Neural progenitor cell (in vitro differentiated cells): Measurements from ENCODE around the gene CATSPERZ. TPM values are rescaled to one million over a fixed set of nuclear protein-coding genes. Genes with fewer than 3 reads are reported as not detected.

Experiments
- DNase-seq: peaks from one replicate; pipeline ENCODE4 v3.0.0-alpha.2; 2016; ENCODE audit warnings: low spot score
- H2AFZ ChIP-seq: fragments of 200-600 bp; sonication (generic); replicated peaks from 2 replicates; pipeline ENCODE4 v1.6.1; 2016; ENCODE audit warnings: antibody characterized with exemption
- H3F3A ChIP-seq: fragments of 200-600 bp; sonication (generic); 2 replicates; pipeline ENCODE4 v1.6.1; 2016; ENCODE audit warnings: antibody characterized with exemption, low read depth
- H3K27ac ChIP-seq: fragments of 200-600 bp; sonication (generic); 2 replicates; pipeline ENCODE4 v1.5.1; 2016; ENCODE audit warnings: mild to moderate bottlenecking
- H3K27me3 ChIP-seq: fragments of 200-600 bp; sonication (generic); 2 replicates; pipeline ENCODE4 v1.6.1; 2016; ENCODE audit warnings: mild to moderate bottlenecking, moderate library complexity
- H3K36me3 ChIP-seq: fragments of 200-600 bp; sonication (generic); 2 replicates; pipeline ENCODE4 v1.5.1; 2016
- H3K4me1 ChIP-seq: fragments of 200-600 bp; sonication (generic); 2 replicates; pipeline ENCODE4 v1.6.1; 2016; ENCODE audit warnings: mixed run types
- H3K4me2 ChIP-seq: fragments of 200-600 bp; sonication (generic); 2 replicates; pipeline ENCODE4 v1.6.1; 2016
- H3K4me3 ChIP-seq: fragments of 200-600 bp; sonication (generic); 2 replicates; pipeline ENCODE4 v1.5.1; 2016
- H3K79me2 ChIP-seq: fragments of 200-600 bp; sonication (generic); 2 replicates; pipeline ENCODE4 v1.6.1; 2016; ENCODE audit warnings: low read depth
- H3K9ac ChIP-seq: fragments of 200-600 bp; sonication (generic); 2 replicates; pipeline ENCODE4 v1.6.1; 2016
- H3K9me3 ChIP-seq: fragments of 200-600 bp; sonication (generic); 2 replicates; pipeline ENCODE4 v1.5.1; 2016; ENCODE audit warnings: low read depth
- H4K20me1 ChIP-seq: fragments of 200-600 bp; sonication (generic); 2 replicates; pipeline ENCODE4 v1.6.1; 2016; ENCODE audit warnings: low read depth
- H3K27ac Mint-ChIP-seq: 3 replicates; pipeline ENCODE4 v1.8.0; 2021; ENCODE audit warnings: mixed read lengths
- H3K27me3 Mint-ChIP-seq: 2 replicates; pipeline ENCODE4 v1.8.0; 2022; ENCODE audit warnings: low read depth, mild to moderate bottlenecking, inconsistent platforms, moderate library complexity, mixed read lengths; ENCODE audit not compliant: insufficient read depth
- H3K36me3 Mint-ChIP-seq: 3 replicates; pipeline ENCODE4 v1.8.0; 2021; ENCODE audit warnings: mixed read lengths
- H3K4me1 Mint-ChIP-seq: 3 replicates; pipeline ENCODE4 v1.8.0; 2021; ENCODE audit warnings: mixed read lengths
- H3K4me3 Mint-ChIP-seq: 3 replicates; pipeline ENCODE4 v1.8.0; 2021; ENCODE audit warnings: mild to moderate bottlenecking, moderate library complexity, mixed read lengths
- H3K9me3 Mint-ChIP-seq: 3 replicates; pipeline ENCODE4 v1.8.0; 2020; ENCODE audit warnings: mixed read lengths
- EZH2 ChIP-seq: fragments of 200-600 bp; sonication (generic); IDR thresholded peaks from 2 replicates; pipeline ENCODE4 v1.6.1; 2017; ENCODE audit warnings: antibody characterized with exemption, mild to moderate bottlenecking, moderate library complexity
- EZH2phosphoT487 ChIP-seq: fragments of 200-600 bp; sonication (generic); IDR thresholded peaks from 2 replicates; pipeline ENCODE4 v1.6.1; 2017; ENCODE audit warnings: antibody characterized with exemption
- total RNA-seq: library from RNA; depleted of rRNA; stranded (reverse); fragments of >200 nt; gene quantifications from 2 replicates; pipeline ENCODE4 v1.2.3, GENCODE V29; 2015; ENCODE audit warnings: low replicate concordance
- TF ChIP-seq, protein P1 (sequence below): fragments of 200-600 bp; sonication (generic); IDR thresholded peaks from 2 replicates; pipeline ENCODE4 v1.5.1; 2017; ENCODE audit warnings: antibody characterized with exemption, mild to moderate bottlenecking

CATSPERZ gene
- total RNA-seq, 1 donor from 2014 or later = not detected

DNA sequence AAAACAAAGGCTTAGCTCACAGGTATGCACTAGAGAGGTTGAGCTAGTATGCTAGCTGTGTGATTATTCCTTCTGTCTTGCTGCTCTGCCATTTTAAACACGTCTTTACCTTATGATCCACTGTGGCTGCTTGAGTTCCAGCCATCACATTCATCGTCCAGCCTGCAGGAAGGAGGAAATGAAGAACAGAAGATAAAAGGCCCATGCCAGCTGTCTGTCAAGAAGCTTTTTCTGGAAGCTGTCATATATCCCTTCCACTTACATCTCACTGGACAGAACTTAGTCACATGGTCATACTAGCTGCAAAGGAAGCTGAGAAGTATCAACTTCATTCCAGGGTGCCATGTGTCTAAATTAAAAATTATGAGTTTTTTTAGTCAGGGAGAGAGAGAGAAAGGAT, 27.2 kb downstream of the CATSPERZ start:
- Histone ChIP-seq H3F3A (peaks cover 6% of the 10 kb centered on the region), H3K36me3 (no peaks in the 10 kb centered on the region), H3K79me2 (no peaks in the 10 kb centered on the region), H3K9me3 (no peaks in the 10 kb centered on the region), H3K4me2 (no peak overlapping the region), H3K4me3 (no peak overlapping the region), H3K4me1 (no peaks in the 10 kb centered on the region), H3K27me3 (no peaks in the 10 kb centered on the region), H3K9ac (no peak overlapping the region), H2AFZ (no peak overlapping the region), H3K27ac (no peak overlapping the region), H4K20me1 (no peaks in the 10 kb centered on the region)
- no peaks in the 10 kb centered on the region for H3K4me1 Mint-ChIP-seq
- DNase-seq = no peak
- peaks cover 9% of the 10 kb centered on the region for H3K27me3 Mint-ChIP-seq
- peaks cover 2% of the 10 kb centered on the region for H3K9me3 Mint-ChIP-seq
- TF ChIP-seq, protein P1, sequence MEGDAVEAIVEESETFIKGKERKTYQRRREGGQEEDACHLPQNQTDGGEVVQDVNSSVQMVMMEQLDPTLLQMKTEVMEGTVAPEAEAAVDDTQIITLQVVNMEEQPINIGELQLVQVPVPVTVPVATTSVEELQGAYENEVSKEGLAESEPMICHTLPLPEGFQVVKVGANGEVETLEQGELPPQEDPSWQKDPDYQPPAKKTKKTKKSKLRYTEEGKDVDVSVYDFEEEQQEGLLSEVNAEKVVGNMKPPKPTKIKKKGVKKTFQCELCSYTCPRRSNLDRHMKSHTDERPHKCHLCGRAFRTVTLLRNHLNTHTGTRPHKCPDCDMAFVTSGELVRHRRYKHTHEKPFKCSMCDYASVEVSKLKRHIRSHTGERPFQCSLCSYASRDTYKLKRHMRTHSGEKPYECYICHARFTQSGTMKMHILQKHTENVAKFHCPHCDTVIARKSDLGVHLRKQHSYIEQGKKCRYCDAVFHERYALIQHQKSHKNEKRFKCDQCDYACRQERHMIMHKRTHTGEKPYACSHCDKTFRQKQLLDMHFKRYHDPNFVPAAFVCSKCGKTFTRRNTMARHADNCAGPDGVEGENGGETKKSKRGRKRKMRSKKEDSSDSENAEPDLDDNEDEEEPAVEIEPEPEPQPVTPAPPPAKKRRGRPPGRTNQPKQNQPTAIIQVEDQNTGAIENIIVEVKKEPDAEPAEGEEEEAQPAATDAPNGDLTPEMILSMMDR = no peak
- TF ChIP-seq EZH2phosphoT487 = no peak
- TF ChIP-seq EZH2 = no peak
- no peaks in the 10 kb centered on the region for H3K36me3 Mint-ChIP-seq
- H3K27ac Mint-ChIP-seq = no peak overlapping the region
- no peak overlapping the region for H3K4me3 Mint-ChIP-seq

DNA sequence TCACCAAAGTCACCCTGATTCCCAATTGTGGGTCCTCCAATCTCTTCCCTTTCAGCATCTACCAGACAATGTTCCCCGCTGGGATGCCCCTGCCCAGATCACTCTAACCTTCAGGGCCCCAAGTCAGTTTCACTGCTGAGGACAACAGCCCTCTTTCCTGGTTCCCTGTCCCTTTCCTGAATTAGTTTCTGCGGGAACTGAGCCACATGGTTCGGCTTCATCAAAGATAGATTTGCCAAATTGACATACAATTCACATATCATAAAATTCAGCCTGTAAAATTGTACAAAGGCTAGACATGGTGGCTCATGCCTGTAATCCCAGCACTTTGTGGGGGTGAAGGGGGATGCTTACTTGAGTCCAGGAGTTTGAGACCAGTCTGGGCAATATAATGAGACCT, 27.8 kb downstream of the CATSPERZ start:
- Histone ChIP-seq H3K4me1 (no peaks in the 10 kb centered on the region), H3K27ac (no peak overlapping the region), H3K27me3 (no peaks in the 10 kb centered on the region), H3K79me2 (no peaks in the 10 kb centered on the region), H2AFZ (no peak overlapping the region), H3K36me3 (no peaks in the 10 kb centered on the region), H3F3A (peaks cover 6% of the 10 kb centered on the region), H3K4me2 (no peak overlapping the region), H3K4me3 (no peak overlapping the region), H4K20me1 (no peaks in the 10 kb centered on the region), H3K9ac (no peak overlapping the region), H3K9me3 (no peaks in the 10 kb centered on the region)
- no peaks in the 10 kb centered on the region for H3K4me1 Mint-ChIP-seq
- H3K36me3 Mint-ChIP-seq = no peaks in the 10 kb centered on the region
- peaks cover 9% of the 10 kb centered on the region for H3K27me3 Mint-ChIP-seq
- TF ChIP-seq, protein P1 = no peak
- TF ChIP-seq EZH2phosphoT487 = no peak
- no peak for TF ChIP-seq EZH2
- DNase-seq = no peak
- no peak overlapping the region for H3K4me3 Mint-ChIP-seq
- H3K27ac Mint-ChIP-seq = no peak overlapping the region
- H3K9me3 Mint-ChIP-seq = peaks cover 2% of the 10 kb centered on the region

DNA sequence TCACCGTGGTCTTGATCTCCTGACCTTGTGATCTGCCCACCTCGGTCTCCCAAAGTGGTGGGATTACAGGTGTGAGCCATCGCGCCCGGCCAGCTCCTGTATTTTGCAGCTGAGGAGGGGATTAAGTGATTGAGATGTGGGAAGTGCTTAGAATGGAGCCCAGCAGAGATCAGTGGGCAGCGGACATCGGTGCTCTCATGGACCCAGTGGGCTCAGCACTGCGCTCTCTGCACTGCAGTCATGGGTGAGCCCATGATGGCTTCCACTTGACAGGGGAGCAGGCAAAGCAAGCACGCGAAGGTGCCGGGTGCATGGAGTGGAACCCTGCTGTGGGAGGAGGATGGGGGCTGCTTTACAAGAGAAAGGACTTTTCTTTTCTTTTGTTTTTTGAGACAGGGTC, 30.7 kb downstream of the CATSPERZ start:
- no peak overlapping the region for H2AFZ ChIP-seq
- Mint-ChIP-seq H3K36me3 (no peaks in the 10 kb centered on the region), H3K9me3 (peaks cover 2% of the 10 kb centered on the region), H3K27ac (no peak overlapping the region), H3K4me1 (peaks cover 5% of the 10 kb centered on the region), H3K4me3 (no peak overlapping the region), H3K27me3 (peaks cover 7% of the 10 kb centered on the region)
- peaks cover 6% of the 10 kb centered on the region for H3F3A ChIP-seq
- H3K36me3 ChIP-seq = no peaks in the 10 kb centered on the region
- H3K9ac ChIP-seq = no peak overlapping the region
- H3K9me3 ChIP-seq = no peaks in the 10 kb centered on the region
- H3K27ac ChIP-seq = no peak overlapping the region
- H4K20me1 ChIP-seq = no peaks in the 10 kb centered on the region
- TF ChIP-seq EZH2phosphoT487 (no peak), EZH2 (no peak)
- TF ChIP-seq, protein P1 = no peak
- H3K4me2 ChIP-seq = no peak overlapping the region
- H3K4me3 ChIP-seq = no peak overlapping the region
- no peak for DNase-seq
- no peaks in the 10 kb centered on the region for H3K79me2 ChIP-seq
- no peaks in the 10 kb centered on the region for H3K27me3 ChIP-seq
- H3K4me1 ChIP-seq = no peaks in the 10 kb centered on the region
